Midbrain (tissue), 1 donor: ENCODE data around the gene SYNM.

Source experiments
- DNase-seq: peaks from one replicate; lab custom pipeline; 2025; lab: John Stamatoyannopoulos, UW

Gene SYNM

GRCh38 chr15:99122831-99123712 is 18.2 kb downstream of the SYNM start:
- DNase-seq = no peak

DNA sequence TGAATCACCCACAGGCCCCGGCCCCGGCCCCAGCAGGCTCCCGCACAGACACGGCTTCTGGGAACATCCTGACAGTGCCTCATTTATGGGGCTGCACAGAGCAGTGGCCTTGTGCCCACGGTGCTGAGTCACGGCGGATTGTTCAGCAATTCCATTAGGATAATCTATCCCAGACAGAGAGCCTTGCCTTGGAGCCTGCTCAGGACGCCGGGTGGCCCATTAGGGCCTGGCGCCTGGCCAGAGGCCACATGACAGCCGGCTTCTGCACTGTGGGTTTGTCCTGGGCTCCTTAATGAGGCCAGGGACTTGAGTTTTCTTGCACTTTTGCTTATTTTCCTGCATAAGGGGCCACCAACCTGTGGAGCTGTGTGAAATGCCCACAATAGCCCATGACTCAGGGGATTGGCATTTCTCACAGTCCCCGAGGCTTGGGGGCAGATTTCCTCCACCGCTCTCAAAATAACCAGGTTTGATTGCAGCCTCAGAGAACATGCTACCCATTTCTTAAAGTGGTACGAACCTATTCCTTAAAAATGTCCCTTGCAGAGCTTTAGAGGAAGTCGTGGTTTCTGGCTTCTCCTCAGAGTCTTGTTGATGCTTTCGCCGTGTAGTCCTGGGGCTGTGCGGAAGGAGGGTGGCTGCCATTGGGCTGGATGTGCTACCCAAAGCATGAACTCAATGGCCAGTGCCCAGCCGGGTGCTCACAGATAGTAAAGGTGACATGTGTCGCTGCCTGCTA is 19.0 kb downstream of the SYNM start:
- peak; percentile 87 for DNase-seq

DNA sequence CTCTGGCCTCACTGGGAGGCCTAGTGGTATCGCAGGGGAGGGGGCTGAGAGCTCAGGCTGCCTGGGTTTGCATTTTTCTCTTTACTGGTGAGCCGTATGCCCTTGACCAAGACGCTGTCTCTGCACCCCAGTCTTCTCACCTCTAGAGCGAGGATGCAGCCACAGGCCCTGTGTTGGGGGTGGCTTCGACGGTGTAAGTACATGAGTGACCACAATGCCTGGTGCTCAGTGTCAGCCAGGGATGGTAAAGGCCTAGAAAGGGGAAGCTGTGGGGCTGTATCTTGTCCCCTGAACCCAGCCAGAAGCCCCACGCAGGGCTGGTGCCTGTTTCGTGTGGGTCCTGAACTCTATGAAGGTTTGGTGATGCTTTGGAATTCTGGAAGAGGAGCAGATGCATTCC is 19.8 kb downstream of the SYNM start:
- DNase-seq = no peak

- DNase-seq = no peak
These were observed 20.4 kb downstream of the SYNM start for GRCh38 chr15:99125061-99125891.

DNA sequence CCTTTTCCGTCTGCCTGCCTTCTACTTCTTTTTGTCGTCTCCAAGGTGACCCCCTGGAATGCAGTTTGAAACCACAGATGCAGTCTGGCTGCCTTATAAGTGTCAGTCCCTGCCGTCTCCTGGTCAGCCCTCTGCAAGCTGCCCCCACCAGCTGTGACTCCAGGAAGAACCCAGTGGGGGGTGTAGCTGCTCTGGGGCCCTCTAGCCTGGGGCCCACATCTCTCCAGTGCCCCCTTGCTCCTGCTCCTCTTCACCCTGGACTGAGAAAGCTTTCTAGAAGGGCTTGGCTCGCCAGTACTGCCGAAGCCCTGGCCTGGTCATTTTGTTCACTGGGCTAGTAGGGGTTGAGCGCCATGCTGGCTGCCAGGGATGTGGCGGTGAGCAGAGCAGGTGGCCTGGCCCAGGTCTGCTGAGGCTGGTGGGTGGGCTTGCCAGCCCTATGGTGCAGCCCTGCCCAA is 21.3 kb downstream of the SYNM start:
- no peak for DNase-seq

- no peak for DNase-seq
These were observed 22.1 kb downstream of the SYNM start for GRCh38 chr15:99126930-99127329.

- no peak for DNase-seq
These were observed 22.9 kb downstream of the SYNM start for GRCh38 chr15:99127773-99128172.

- no peak for DNase-seq
These were observed 23.5 kb downstream of the SYNM start for GRCh38 chr15:99128411-99128810.

- DNase-seq = no peak
These were observed 24.8 kb downstream of the SYNM start for GRCh38 chr15:99129644-99130043.

- DNase-seq = no peak
These were observed 25.4 kb downstream of the SYNM start for GRCh38 chr15:99130314-99130713.

DNA sequence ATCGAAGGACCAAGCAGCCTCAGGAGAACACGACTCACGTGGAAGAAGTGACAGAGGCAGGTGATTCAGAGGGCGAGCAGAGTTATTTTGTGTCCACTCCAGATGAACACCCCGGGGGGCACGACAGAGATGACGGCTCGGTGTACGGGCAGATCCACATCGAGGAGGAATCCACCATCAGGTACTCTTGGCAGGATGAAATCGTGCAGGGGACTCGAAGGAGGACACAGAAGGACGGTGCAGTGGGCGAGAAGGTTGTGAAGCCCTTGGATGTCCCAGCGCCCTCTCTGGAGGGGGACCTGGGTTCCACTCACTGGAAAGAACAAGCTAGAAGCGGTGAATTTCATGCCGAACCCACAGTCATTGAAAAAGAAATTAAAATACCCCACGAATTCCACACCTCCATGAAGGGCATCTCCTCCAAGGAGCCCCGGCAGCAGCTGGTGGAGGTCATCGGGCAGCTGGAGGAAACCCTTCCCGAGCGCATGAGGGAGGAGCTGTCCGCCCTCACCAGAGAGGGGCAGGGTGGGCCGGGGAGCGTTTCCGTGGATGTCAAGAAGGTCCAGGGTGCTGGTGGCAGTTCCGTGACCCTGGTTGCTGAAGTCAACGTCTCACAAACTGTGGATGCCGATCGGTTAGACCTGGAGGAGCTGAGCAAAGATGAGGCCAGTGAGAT is 26.0 kb downstream of the SYNM start:
- DNase-seq = no peak

DNA sequence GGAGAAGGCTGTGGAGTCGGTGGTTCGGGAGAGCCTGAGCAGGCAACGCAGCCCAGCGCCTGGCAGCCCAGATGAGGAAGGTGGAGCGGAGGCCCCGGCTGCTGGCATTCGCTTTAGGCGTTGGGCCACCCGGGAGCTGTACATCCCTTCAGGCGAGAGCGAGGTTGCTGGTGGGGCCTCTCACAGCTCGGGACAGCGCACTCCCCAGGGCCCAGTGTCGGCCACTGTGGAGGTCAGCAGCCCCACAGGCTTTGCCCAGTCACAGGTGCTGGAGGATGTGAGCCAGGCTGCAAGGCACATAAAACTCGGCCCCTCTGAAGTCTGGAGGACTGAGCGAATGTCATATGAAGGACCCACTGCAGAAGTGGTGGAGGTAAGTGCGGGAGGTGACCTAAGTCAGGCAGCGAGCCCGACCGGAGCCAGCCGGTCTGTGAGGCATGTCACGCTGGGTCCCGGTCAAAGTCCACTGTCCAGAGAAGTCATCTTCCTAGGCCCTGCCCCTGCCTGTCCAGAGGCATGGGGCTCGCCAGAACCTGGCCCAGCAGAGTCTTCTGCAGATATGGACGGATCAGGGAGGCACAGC is 26.7 kb downstream of the SYNM start:
- no peak for DNase-seq

- DNase-seq = no peak
These were observed 27.2 kb downstream of the SYNM start for GRCh38 chr15:99132122-99132521.

- no peak for DNase-seq
These were observed 27.9 kb downstream of the SYNM start for GRCh38 chr15:99132634-99133287.

DNA sequence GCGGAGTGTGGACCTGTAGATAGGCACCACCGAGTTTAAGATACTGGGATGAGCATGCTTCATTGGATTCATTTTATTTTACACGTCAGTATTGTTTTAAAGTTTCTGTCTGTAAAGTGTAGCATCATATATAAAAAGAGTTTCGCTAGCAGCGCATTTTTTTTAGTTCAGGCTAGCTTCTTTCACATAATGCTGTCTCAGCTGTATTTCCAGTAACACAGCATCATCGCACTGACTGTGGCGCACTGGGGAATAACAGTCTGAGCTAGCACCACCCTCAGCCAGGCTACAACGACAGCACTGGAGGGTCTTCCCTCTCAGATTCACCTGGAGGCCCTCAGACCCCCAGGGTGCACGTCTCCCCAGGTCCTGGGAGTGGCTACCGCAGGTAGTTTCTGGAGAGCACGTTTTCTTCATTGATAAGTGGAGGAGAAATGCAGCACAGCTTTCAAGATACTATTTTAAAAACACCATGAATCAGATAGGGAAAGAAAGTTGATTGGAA is 29.5 kb downstream of the SYNM start:
- DNase-seq = no peak

- no peak for DNase-seq
These were observed 30.3 kb downstream of the SYNM start for GRCh38 chr15:99135194-99135593.

DNA sequence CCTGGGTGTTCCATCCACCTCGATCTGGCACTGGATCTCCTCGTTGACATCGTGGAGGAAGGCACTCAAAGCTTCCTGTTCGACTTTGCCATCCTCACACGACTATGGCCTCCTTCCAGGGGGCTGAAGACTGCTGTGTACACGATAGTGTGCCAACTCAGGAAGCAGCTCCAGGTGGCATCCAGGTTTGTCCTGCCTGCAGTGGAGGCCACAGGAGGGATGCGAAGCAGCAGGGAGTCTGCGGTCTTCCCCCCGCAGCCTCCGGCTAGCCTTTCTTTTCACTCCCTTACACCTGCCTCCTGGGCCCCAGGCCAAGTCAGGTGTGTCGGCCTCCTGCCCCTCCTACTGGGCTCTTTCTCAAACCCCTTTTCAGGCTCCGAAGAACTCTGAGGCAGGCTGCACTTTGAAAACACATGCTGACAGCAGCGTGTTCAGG is 32.2 kb downstream of the SYNM start:
- no peak for DNase-seq

GRCh38 chr15:99137877-99138276 is 33.0 kb downstream of the SYNM start:
- no peak for DNase-seq

DNA sequence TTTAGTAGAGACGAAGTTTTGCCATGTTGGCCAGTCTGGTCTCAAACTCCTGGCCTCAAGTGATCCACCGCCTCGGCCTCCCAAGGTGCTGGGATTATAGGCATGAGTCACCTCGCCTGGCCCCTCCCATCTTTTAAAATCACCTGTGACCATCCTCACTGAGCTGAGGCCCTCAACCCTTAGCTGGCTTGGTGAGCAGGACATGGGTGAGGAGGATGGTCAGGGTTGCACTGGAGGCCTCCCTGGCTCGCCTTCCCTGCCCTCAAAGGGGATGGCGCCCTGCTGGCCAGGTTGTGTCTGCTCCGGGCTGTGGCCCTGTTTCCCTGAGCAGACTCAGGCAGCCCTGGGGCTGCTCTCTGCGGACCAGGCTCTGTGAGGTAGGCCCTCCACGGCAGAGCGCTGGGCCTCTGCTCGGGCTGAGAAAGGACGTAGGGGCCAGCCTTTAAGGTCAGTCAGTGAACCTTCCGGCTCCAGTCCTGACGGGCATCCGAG is 33.7 kb downstream of the SYNM start:
- DNase-seq = no peak

DNA sequence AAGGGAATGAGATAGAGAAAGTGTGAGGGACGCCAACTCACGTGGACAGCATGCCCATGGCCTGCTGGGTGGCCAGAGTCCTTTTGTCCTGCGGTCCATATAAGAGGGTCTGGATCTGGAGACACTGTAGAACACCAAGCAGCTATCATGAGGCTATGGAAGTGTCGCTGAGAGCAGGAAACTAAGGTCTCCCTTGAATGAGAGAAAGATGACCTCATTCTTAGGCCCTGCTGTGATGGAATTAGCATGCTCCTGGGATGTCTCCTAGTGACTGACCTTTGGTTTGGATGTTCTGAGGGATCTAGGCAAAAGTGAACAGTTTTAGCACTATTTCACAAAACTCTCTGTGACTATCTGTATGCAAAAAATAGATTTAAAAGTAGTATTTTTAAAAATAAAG is 34.4 kb downstream of the SYNM start:
- DNase-seq = no peak
